HCT116 (cell line): ENCODE data around the gene GTPBP2. TPM values are rescaled to one million over a fixed set of nuclear protein-coding genes. Genes with fewer than 3 reads are reported as not detected.

Experiments used
- ATAC-seq: fragments of 200-7000 bp; cut with Tn5 transposase; 2 replicates; pipeline ENCODE4 v1.9.1; 2020; ENCODE audit warnings: mild to moderate bottlenecking, moderate library complexity
- BruUV-seq: library from RNA; stranded (reverse); fragments of 400-500 nt; replicated peaks from 2 replicates; lab custom pipeline; 2021; lab: Mats Ljungman, UMichigan
- CTCF ChIA-PET: fragments of 300-600 bp; sonication (Branson Sonifier 250); formaldehyde crosslinking; loops from one replicate; lab custom pipeline; 2021; ENCODE audit warnings: antibody characterized with exemption; lab: Charles Lee
- POLR2A ChIA-PET: fragments of 300-600, 350-600 bp; sonication (Branson Sonifier 250); formaldehyde crosslinking; loops from one replicate; lab custom pipeline; 2021; ENCODE audit warnings: antibody characterized with exemption; lab: Charles Lee
- RAD21 ChIA-PET, 2 experiments: fragments of 300-600 bp; sonication (Branson Sonifier 250); formaldehyde crosslinking; loops; one replicate each; lab custom pipeline; 2023; ENCODE audit warnings: low total read pairs in 2 of 2; ENCODE audit not compliant: uncharacterized antibody in 2 of 2, unreplicated experiment in 2 of 2, low non-redundant PET in 1 of 2; lab: Charles Lee
- DNase-seq: peaks from one replicate; pipeline ENCODE4 v3.0.0-alpha.2; 2010; ENCODE audit warnings: low read depth, low spot score
- H2AFZ ChIP-seq: fragments of 200-600 bp; shearing (Covaris generic), sonication (generic); 2 replicates; pipeline ENCODE4 v1.6.1; 2017; ENCODE audit warnings: low read depth, mixed run types, mixed read lengths, antibody characterized with exemption, low read length; ENCODE audit not compliant: poor library complexity, severe bottlenecking
- H3K27ac ChIP-seq: 2 replicates; pipeline ENCODE4 v1.5.1; 2012; ENCODE audit warnings: low read depth, low read length
- H3K27me3 ChIP-seq: fragments of 200-600 bp; sonication (generic); 2 replicates; pipeline ENCODE4 v1.6.1; 2016; ENCODE audit warnings: mixed run types, low read length, mixed read lengths; ENCODE audit not compliant: insufficient read depth
- H3K36me3 ChIP-seq, 2 experiments: fragments of 200-500 bp in 1 of 2; fragments of 200-600 bp in 1 of 2; sonication (Bioruptor generic) in 1 of 2; sonication (generic) in 1 of 2; 2 replicates each; pipeline versions ENCODE4 v1.5.1 to v1.6.1; 2014 to 2016; ENCODE audit warnings: low read length in 2 of 2, inconsistent platforms in 1 of 2, mixed read lengths in 1 of 2, mixed run types in 1 of 2; ENCODE audit not compliant: insufficient read depth in 2 of 2, control insufficient read depth in 1 of 2
- H3K4me1 ChIP-seq, 2 experiments: fragments of 200-600 bp in 1 of 2; sonication (generic) in 1 of 2; 2 replicates each; pipeline versions ENCODE4 v1.5.1 to v1.6.1; 2012 to 2017; ENCODE audit warnings: low read length in 2 of 2, inconsistent platforms in 1 of 2, mild to moderate bottlenecking in 1 of 2, mixed read lengths in 1 of 2, mixed run types in 1 of 2, moderate library complexity in 1 of 2; ENCODE audit not compliant: insufficient read depth in 2 of 2, control insufficient read depth in 1 of 2
- H3K4me2 ChIP-seq: fragments of 200-600 bp; sonication (generic); 2 replicates; pipeline ENCODE4 v1.6.1; 2017; ENCODE audit warnings: mixed run types, low read length, mixed read lengths
- H3K4me3 ChIP-seq, 2 experiments: fragments of 200-600 bp in 1 of 2; sonication (generic) in 1 of 2; replicated peaks in 1 of 2; 2 replicates each; pipeline ENCODE4 v1.5.1; 2011 to 2016; ENCODE audit warnings: low read length in 2 of 2, control low read depth in 1 of 2, low read depth in 1 of 2, mild to moderate bottlenecking in 1 of 2, mixed read lengths in 1 of 2, mixed run types in 1 of 2
- H3K79me2 ChIP-seq: fragments of 200-600 bp; sonication (generic); 2 replicates; pipeline ENCODE4 v1.6.1; 2017; ENCODE audit warnings: mild to moderate bottlenecking, mixed run types, low read length, moderate library complexity, mixed read lengths; ENCODE audit not compliant: insufficient read depth
- H3K9ac ChIP-seq: fragments of 200-600 bp; sonication (generic); 2 replicates; pipeline ENCODE4 v1.6.1; 2016; ENCODE audit warnings: low read length, mixed read lengths
- H3K9me2 ChIP-seq: fragments of 200-600 bp; sonication (generic), shearing (Covaris generic); 2 replicates; pipeline ENCODE4 v1.6.1; 2017; ENCODE audit warnings: mixed run types, mild to moderate bottlenecking, moderate library complexity; ENCODE audit not compliant: insufficient read depth
- H3K9me3 ChIP-seq, 2 experiments: fragments of 200-500 bp in 1 of 2; fragments of 200-600 bp in 1 of 2; sonication (Bioruptor generic) in 1 of 2; sonication (generic) in 1 of 2; 2 replicates each; pipeline ENCODE4 v1.6.1; 2014 to 2017; ENCODE audit warnings: low read length in 2 of 2, mixed read lengths in 2 of 2, inconsistent platforms in 1 of 2, low read depth in 1 of 2, mild to moderate bottlenecking in 1 of 2, mixed run types in 1 of 2, moderate library complexity in 1 of 2; ENCODE audit not compliant: control insufficient read depth in 1 of 2, insufficient read depth in 1 of 2
- H4K20me1 ChIP-seq: fragments of 200-600 bp; sonication (generic), shearing (Covaris generic); 2 replicates; pipeline ENCODE4 v1.6.1; 2017; ENCODE audit warnings: mixed run types, mild to moderate bottlenecking, moderate library complexity; ENCODE audit not compliant: insufficient read depth
- ATF3 ChIP-seq: IDR thresholded peaks from 2 replicates; pipeline ENCODE4 v1.6.1; 2012
- CBX3 ChIP-seq: IDR thresholded peaks from 2 replicates; pipeline ENCODE4 v1.6.1; 2012; ENCODE audit warnings: low read depth
- CEBPB ChIP-seq: IDR thresholded peaks from 2 replicates; pipeline ENCODE4 v1.6.1; 2012; ENCODE audit warnings: low read depth
- CTCF ChIP-seq, 3 experiments: fragments of 200-600 bp in 1 of 3; sonication (generic) in 1 of 3; IDR thresholded peaks in 2 of 3; conservative IDR thresholded peaks in 1 of 3; 2 replicates each; pipeline ENCODE4 v1.5.1; 2012 to 2017; ENCODE audit warnings: low read depth in 2 of 3, low read length in 2 of 3, antibody characterized with exemption in 1 of 3, borderline replicate concordance in 1 of 3, control low read depth in 1 of 3, mild to moderate bottlenecking in 1 of 3, mixed read lengths in 1 of 3, mixed run types in 1 of 3, moderate library complexity in 1 of 3; ENCODE audit not compliant: insufficient read depth in 1 of 3
- ELF1 ChIP-seq: IDR thresholded peaks from 2 replicates; pipeline ENCODE4 v1.6.1; 2012; ENCODE audit warnings: low read depth, borderline replicate concordance
- EZH2 ChIP-seq: fragments of 200-600 bp; sonication (generic); IDR thresholded peaks from 2 replicates; pipeline ENCODE4 v1.6.1; 2017; ENCODE audit warnings: antibody characterized with exemption, mixed run types
- EZH2phosphoT487 ChIP-seq: fragments of 200-600 bp; IDR thresholded peaks from 2 replicates; pipeline ENCODE4 v1.6.1; 2018; ENCODE audit warnings: antibody characterized with exemption, borderline replicate concordance
- MAX ChIP-seq: IDR thresholded peaks from 2 replicates; pipeline ENCODE4 v1.6.1; 2012
- POLR2A ChIP-seq: IDR thresholded peaks from 2 replicates; pipeline ENCODE4 v1.7.0; 2011; ENCODE audit warnings: borderline replicate concordance; ENCODE audit not compliant: insufficient read depth, insufficient read length; ENCODE audit errors: extremely low read depth
- POLR2AphosphoS5 ChIP-seq: IDR thresholded peaks from 2 replicates; pipeline ENCODE4 v1.6.1; 2011; ENCODE audit warnings: mild to moderate bottlenecking, low read depth, low read length, moderate library complexity
- SIN3A ChIP-seq: IDR thresholded peaks from 2 replicates; pipeline ENCODE4 v1.6.1; 2012; ENCODE audit warnings: low read depth
- SRF ChIP-seq: IDR thresholded peaks from 2 replicates; pipeline ENCODE4 v1.6.1; 2012; ENCODE audit warnings: low read depth
- ZBTB33 ChIP-seq: IDR thresholded peaks from 2 replicates; pipeline ENCODE4 v1.6.1; 2011; ENCODE audit warnings: mild to moderate bottlenecking, low read length, moderate library complexity; ENCODE audit not compliant: insufficient replicate concordance; ENCODE audit errors: extremely low read depth
- ZFX ChIP-seq: fragments of 450-650 bp; IDR thresholded peaks from 2 replicates; pipeline ENCODE4 v1.6.1; 2017
- ZNF274 ChIP-seq: fragments of 200-500 bp; sonication (Bioruptor generic); IDR thresholded peaks from 2 replicates; pipeline ENCODE4 v1.6.1; 2014; ENCODE audit warnings: mild to moderate bottlenecking, low read depth, low read length, inconsistent platforms
- intact Hi-C: fragments of 100-400 bp; cut with micrococcal nuclease; formaldehyde crosslinking; loops from 2 replicates; pipeline ENCODE4 v1.10.0; 2022
- total RNA-seq: library from RNA; stranded (reverse); gene quantifications from one replicate; pipeline ENCODE4 v1.2.1, GENCODE V29; 2021; ENCODE audit not compliant: unreplicated experiment

The GTPBP2 gene
- total RNA-seq, 1 experiment from 2014 or later = 98.0 TPM

GRCh38 chr6:43609402-43609801 is 19.7 kb downstream of the GTPBP2 start:
- no peak for TF ChIP-seq CTCF (IDR thresholded peaks at IDR 0.05 in 2 of 3, conservative IDR thresholded peaks at IDR 0.05 in 1 of 3; ENCODE audit: borderline replicate concordance in 1 of 3, insufficient read depth in 1 of 3, low read depth in 2 of 3, low read length in 2 of 3)
- POLR2A ChIA-PET = no interaction called here
- H3K36me3 ChIP-seq = peaks cover 19 to 21% of the 10 kb centered on the region in 2 experiments; a peak in 3 of 4 replicates

GRCh38 chr6:43608807-43609206 is 20.3 kb downstream of the GTPBP2 start:
- no peak for ATAC-seq
- DNase-seq = no peak
- Histone ChIP-seq H3K9me2 (no peaks in the 10 kb centered on the region), H3K27me3 (no peaks in the 10 kb centered on the region), H3K36me3 (peaks cover 22% of the 10 kb centered on the region in 2 experiments; a peak in 3 of 4 replicates), H3K4me2 (no peak overlapping the region), H3K4me3 (no peak overlapping the region), H3K79me2 (no peaks in the 10 kb centered on the region), H3K27ac (no peak overlapping the region), H3K9me3 (no peaks in the 10 kb centered on the region), H3K9ac (no peak overlapping the region), H2AFZ (no peak overlapping the region), H3K4me1 (peaks cover 0 to 5% of the 10 kb centered on the region in 2 experiments; a peak in 1 of 4 replicates), H4K20me1 (no peaks in the 10 kb centered on the region)
- no TSS peak for BruUV-seq
- ChIA-PET RAD21 (no interaction called here), CTCF (interaction anchor here (1.3 to 1.7 kb wide), 2 partner anchors 11 to 21 kb away, joined by 3 to 4 read pairs; partner anchors contain the start of gene GTPBP2), POLR2A (no interaction called here)
- intact Hi-C loops = loop anchor here (1.0 kb wide), 1 partner anchor 470 kb away; no protein-coding TSS in a partner anchor
- TF ChIP-seq CEBPB (no peak), EZH2phosphoT487 (no peak), MAX (no peak), POLR2A (no peak), ATF3 (no peak), ZNF274 (no peak), ZFX (no peak), POLR2AphosphoS5 (no peak), EZH2 (no peak), SIN3A (no peak), SRF (no peak), ELF1 (no peak), CBX3 (no peak), ZBTB33 (no peak)

More at GRCh38 chr6:43609402-43609801, 19.7 kb downstream of the GTPBP2 start:
- Histone ChIP-seq H4K20me1 (no peaks in the 10 kb centered on the region), H3K9ac (no peak overlapping the region), H3K4me3 (no peak overlapping the region), H3K4me2 (no peak overlapping the region), H2AFZ (no peak overlapping the region), H3K9me3 (no peaks in the 10 kb centered on the region), H3K79me2 (no peaks in the 10 kb centered on the region), H3K9me2 (no peaks in the 10 kb centered on the region), H3K27ac (no peak overlapping the region), H3K27me3 (no peaks in the 10 kb centered on the region), H3K4me1 (peaks cover 0 to 5% of the 10 kb centered on the region in 2 experiments; a peak in 1 of 4 replicates)
- CTCF ChIA-PET = no interaction called here
- BruUV-seq = no TSS peak
- intact Hi-C loops = no loop called here
- RAD21 ChIA-PET = no interaction called here
- ATAC-seq = no peak
- no peak for DNase-seq
